ENCODE data around the gene GSK3B.

- TF ChIP-seq CTCF (optimal IDR thresholded peaks at IDR 0.05 in 1 of 3, IDR thresholded peaks at IDR 0.05 in 1 of 3, conservative IDR thresholded peaks at IDR 0.05 in 1 of 3; ENCODE audit: extremely low read depth in 1 of 3, insufficient read depth in 2 of 3, low read length in 3 of 3) = no peak
- no peak for TF ChIP-seq EZH2 (IDR thresholded peaks at IDR 0.05; ENCODE audit: low read length)
Measured at GRCh38 chr3:119835556-119835955, 258.7 kb downstream of the GSK3B start.
